Right lobe of liver (tissue), 6 donors: ENCODE measurements around the gene PHAF1. TPM values are rescaled to one million over a fixed set of nuclear protein-coding genes. Genes with fewer than 3 reads are reported as not detected.

Experiments
- ATAC-seq, 4 donors: fragments of 200-7000 bp; cut with Tn5 transposase; one replicate each; pipeline ENCODE4 v1.9.1; 2020; ENCODE audit warnings: mild to moderate bottlenecking in 4 of 4, moderate library complexity in 4 of 4
- DNase-seq, 3 donors: peaks; one replicate each; pipeline ENCODE4 v3.0.0-alpha.2; 2020
- H3K27ac ChIP-seq, 3 donors: fragments of 200-600 bp; one replicate each; pipeline ENCODE4 v1.8.0; 2022
- H3K27me3 ChIP-seq, 2 donors: fragments of 200-600 bp; one replicate each; pipeline ENCODE4 v1.8.0; 2022
- H3K36me3 ChIP-seq, 4 donors: fragments of 200-600 bp; sonication (generic) in 1 of 4; one replicate each; pipeline versions ENCODE4 v1.5.1 to v1.8.0; 2017 to 2022; ENCODE audit warnings: control low read depth in 1 of 4
- H3K4me1 ChIP-seq, 4 donors: fragments of 200-600 bp; sonication (generic) in 1 of 4; one replicate each; pipeline versions ENCODE4 v1.5.1 to v1.8.0; 2017 to 2022; ENCODE audit warnings: control low read depth in 1 of 4
- H3K4me3 ChIP-seq, 3 donors: fragments of 200-600 bp; one replicate each; pipeline ENCODE4 v1.8.0; 2022
- H3K9me3 ChIP-seq, 4 donors: fragments of 200-600 bp; sonication (generic) in 1 of 4; one replicate each; pipeline versions ENCODE4 v1.5.1 to v1.8.0; 2017 to 2022; ENCODE audit warnings: control low read depth in 1 of 4
- CTCF ChIP-seq, 4 donors: fragments of 200-600 bp in 3 of 4; fragments of 450-650 bp in 1 of 4; IDR thresholded peaks; one replicate each; pipeline versions ENCODE4 v1.5.1 to v1.8.0; 2016 to 2022; ENCODE audit warnings: antibody characterized with exemption in 4 of 4, mild to moderate bottlenecking in 2 of 4
- POLR2A ChIP-seq: fragments of 450-650 bp; IDR thresholded peaks from one replicate; pipeline ENCODE4 v1.6.1; 2017; ENCODE audit warnings: antibody characterized with exemption, mild to moderate bottlenecking
- WGBS: methylation state at CpG from one replicate; pipeline ENCODE4 v1.1.6; 2018; ENCODE audit warnings: low coverage, low lambda C conversion rate; ENCODE audit not compliant: insufficient coverage; ENCODE audit errors: missing lambda C conversion rate; 5-methylcytosine and 5-hydroxymethylcytosine counted together
- intact Hi-C, 2 donors: fragments of 100-400 bp; cut with DNase I; formaldehyde crosslinking; loops; one replicate each; pipeline versions ENCODE4 v1.11.2 to v1.14.1; 2022
- total RNA-seq, 6 experiments: library from RNA; depleted of rRNA in 2 of 6; stranded (reverse); fragments of >200 nt in 2 of 6; fragmentation: NEBNext Ultra II Directional in 3 of 6; extraction: Animal tissue kit (Norgen Biotek cat#: 25700) in 3 of 6; gene quantifications; one replicate each; pipeline versions ENCODE4 v1.1.0 to v1.2.4, GENCODE V29; 2016 to 2023
- donor health status: DM: no; HTN: yes; CAD: no.
- donor health status: DM: no; HTN: no; CAD: no.
- donor health status: DM: no; HTN: no; CAD: no.
- donor health status: DM: no; HTN: yes; CAD: no.
- donor health status: DM: no; HTN: yes; CAD: no.

PHAF1 gene
- total RNA-seq, 6 experiments from 2014 or later: 22.3 to 45.1 (median 32.4) TPM

GRCh38 chr16:67164599-67165061 lies 54.9 kb downstream of the PHAF1 start, which contains the start of gene HSF4:
Gene HSF4, plus strand, starts transcription at chr16:67164745. Its CDS starts 67 bp downstream, at chr16:67164812.
- no peaks in the 10 kb centered on the region for H3K36me3 ChIP-seq
- DNase-seq (peak; percentile 77 to 83 (median 79)), ATAC-seq (peak; percentile 53 to 66 (median 64))
- intact Hi-C loops: no loop called here
- no peaks in the 10 kb centered on the region for H3K9me3 ChIP-seq
- peak; percentile 77 for TF ChIP-seq POLR2A
- TF ChIP-seq CTCF (IDR thresholded peaks at IDR 0.05): no peak
- no peaks in the 10 kb centered on the region for H3K27me3 ChIP-seq
- H3K27ac ChIP-seq: no peak within 1 kb of the TSS
- H3K4me1 ChIP-seq: peaks cover 0 to 38% (median 19%) of the 10 kb centered on the region in 4 donors
- peak within 1 kb of the TSS; percentile 41 to 47 (median 43) for H3K4me3 ChIP-seq
- no CpG with 5 or more reads among the region's 41 CpGs for WGBS

GRCh38 chr16:67165121-67166078 lies 55.7 kb downstream of the PHAF1 start:
- Histone ChIP-seq H3K9me3 (no peaks in the 10 kb centered on the region), H3K4me3 (peak overlapping the region; percentile 41 to 47 (median 43)), H3K27ac (no peak overlapping the region), H3K36me3 (no peaks in the 10 kb centered on the region), H3K4me1 (peaks cover 0 to 43% (median 19%) of the 10 kb centered on the region in 4 donors), H3K27me3 (no peaks in the 10 kb centered on the region)
- intact Hi-C loops: no loop called here
- ATAC-seq: no peak
- 37% methylated on average over 15 of the region's 85 CpGs for WGBS
- peak in 1 of 3 donors; percentile 46 for DNase-seq
- TF ChIP-seq POLR2A (no peak), CTCF (IDR thresholded peaks at IDR 0.05) (no peak)

GRCh38 chr16:67166110-67166547 lies 56.4 kb downstream of the PHAF1 start:
- intact Hi-C loops: no loop called here
- H3K9me3 ChIP-seq: no peaks in the 10 kb centered on the region
- H3K27ac ChIP-seq: no peak overlapping the region
- H3K27me3 ChIP-seq: no peaks in the 10 kb centered on the region
- H3K4me1 ChIP-seq: peaks cover 0 to 41% (median 18%) of the 10 kb centered on the region in 4 donors
- H3K4me3 ChIP-seq: no peak overlapping the region
- TF ChIP-seq CTCF (IDR thresholded peaks at IDR 0.05) (no peak), POLR2A (no peak)
- H3K36me3 ChIP-seq: no peaks in the 10 kb centered on the region
- 54% methylated on average over 5 of the region's 18 CpGs for WGBS
- ATAC-seq (no peak), DNase-seq (no peak)

- Histone ChIP-seq H3K36me3 (no peaks in the 10 kb centered on the region), H3K27ac (no peak overlapping the region), H3K27me3 (no peaks in the 10 kb centered on the region), H3K9me3 (no peaks in the 10 kb centered on the region), H3K4me1 (peaks cover 0 to 36% (median 15%) of the 10 kb centered on the region in 4 donors), H3K4me3 (no peak overlapping the region)
- 96% methylated on average over 3 of the region's 5 CpGs for WGBS
- peak in 1 of 3 donors; percentile 42 for DNase-seq
- ATAC-seq: no peak
- TF ChIP-seq CTCF (IDR thresholded peaks at IDR 0.05): no peak
- no peak for TF ChIP-seq POLR2A
- intact Hi-C loops: no loop called here
Observed at GRCh38 chr16:67166598-67167168, 56.9 kb downstream of the PHAF1 start.
